ENCODE results near the gene TTC28.

Gene TTC28

GRCh38 chr22:28002863-28003565 lies 676.6 kb downstream of the TTC28 start:
- Histone ChIP-seq H3K36me3 (no peaks in the 10 kb centered on the region), H3K4me1 (ENCODE audit: control insufficient read depth in 1 of 2, insufficient read depth in 1 of 2, low read depth in 1 of 2, low read length in 1 of 2) (no peaks in the 10 kb centered on the region), H3K27ac (no peak overlapping the region), H3K4me3 (ENCODE audit: low read depth in 1 of 2, low read length in 1 of 2) (no peak overlapping the region), H3K9me3 (no peaks in the 10 kb centered on the region), H3K27me3 (no peaks in the 10 kb centered on the region)
- no peak for TF ChIP-seq CTCF (IDR thresholded peaks at IDR 0.05)

GRCh38 chr22:28002181-28002700 lies 677.4 kb downstream of the TTC28 start:
- H3K27me3 ChIP-seq = no peaks in the 10 kb centered on the region
- H3K4me1 ChIP-seq (ENCODE audit: control insufficient read depth in 1 of 2, insufficient read depth in 1 of 2, low read depth in 1 of 2, low read length in 1 of 2) = no peaks in the 10 kb centered on the region
- no peaks in the 10 kb centered on the region for H3K9me3 ChIP-seq
- H3K36me3 ChIP-seq = no peaks in the 10 kb centered on the region
- H3K27ac ChIP-seq = no peak overlapping the region
- H3K4me3 ChIP-seq (ENCODE audit: low read depth in 1 of 2, low read length in 1 of 2) = no peak overlapping the region
- TF ChIP-seq CTCF (IDR thresholded peaks at IDR 0.05) = no peak

- Histone ChIP-seq H3K4me3 (ENCODE audit: low read depth in 1 of 2, low read length in 1 of 2) (no peak overlapping the region), H3K27ac (no peak overlapping the region), H3K4me1 (ENCODE audit: control insufficient read depth in 1 of 2, insufficient read depth in 1 of 2, low read depth in 1 of 2, low read length in 1 of 2) (no peaks in the 10 kb centered on the region), H3K9me3 (no peaks in the 10 kb centered on the region), H3K27me3 (no peaks in the 10 kb centered on the region), H3K36me3 (no peaks in the 10 kb centered on the region)
- TF ChIP-seq CTCF (IDR thresholded peaks at IDR 0.05) = no peak
Observed at GRCh38 chr22:28001171-28001835, 678.3 kb downstream of the TTC28 start.

- Histone ChIP-seq H3K4me3 (ENCODE audit: low read depth in 1 of 2, low read length in 1 of 2) (no peak overlapping the region), H3K36me3 (no peaks in the 10 kb centered on the region), H3K27me3 (no peaks in the 10 kb centered on the region), H3K4me1 (ENCODE audit: control insufficient read depth in 1 of 2, insufficient read depth in 1 of 2, low read depth in 1 of 2, low read length in 1 of 2) (no peaks in the 10 kb centered on the region), H3K27ac (no peak overlapping the region), H3K9me3 (no peaks in the 10 kb centered on the region)
- no peak for TF ChIP-seq CTCF (IDR thresholded peaks at IDR 0.05)
Observed at GRCh38 chr22:28000361-28000760, 679.3 kb downstream of the TTC28 start.

- no peak overlapping the region for H3K4me3 ChIP-seq (ENCODE audit: low read depth in 1 of 2, low read length in 1 of 2)
- no peaks in the 10 kb centered on the region for H3K36me3 ChIP-seq
Observed at GRCh38 chr22:27999876-28000275, 679.8 kb downstream of the TTC28 start.

More at GRCh38 chr22:27999876-28000275, 679.8 kb downstream of the TTC28 start:
- Histone ChIP-seq H3K4me1 (ENCODE audit: control insufficient read depth in 1 of 2, insufficient read depth in 1 of 2, low read depth in 1 of 2, low read length in 1 of 2) (no peaks in the 10 kb centered on the region), H3K27me3 (no peaks in the 10 kb centered on the region), H3K9me3 (no peaks in the 10 kb centered on the region), H3K27ac (no peak overlapping the region)
- TF ChIP-seq CTCF (IDR thresholded peaks at IDR 0.05) = no peak

Data from neutrophil (primary cell).